GM18526 (cell line): Measurements from ENCODE around the gene CACNG4.

Source experiments
- POLR2A ChIP-seq: IDR thresholded peaks from 3 replicates; pipeline ENCODE4 v1.6.1; 2011; ENCODE audit not compliant: insufficient read length; ENCODE audit errors: extremely low read depth

The CACNG4 gene

GRCh38 chr17:67027031-67027628 lies 62.6 kb downstream of the CACNG4 start:
- no peak for TF ChIP-seq POLR2A

- no peak for TF ChIP-seq POLR2A
Observed at GRCh38 chr17:67030641-67031040, 66.1 kb downstream of the CACNG4 start.

- TF ChIP-seq POLR2A, result no peak
Observed at GRCh38 chr17:67032382-67032781, 67.9 kb downstream of the CACNG4 start.

- TF ChIP-seq POLR2A, result no peak
Observed at GRCh38 chr17:67032985-67033384, 68.5 kb downstream of the CACNG4 start.

GRCh38 chr17:67033613-67034012 lies 69.1 kb downstream of the CACNG4 start:
- no peak for TF ChIP-seq POLR2A

- TF ChIP-seq POLR2A, result no peak
Observed at GRCh38 chr17:67035131-67036083, 70.9 kb downstream of the CACNG4 start.

- no peak for TF ChIP-seq POLR2A
Observed at GRCh38 chr17:67038861-67039365, 74.4 kb downstream of the CACNG4 start.

- TF ChIP-seq POLR2A, result no peak
Observed at GRCh38 chr17:67040652-67041051, 76.1 kb downstream of the CACNG4 start.

- TF ChIP-seq POLR2A, result no peak
Observed at GRCh38 chr17:67041531-67041930, 77.0 kb downstream of the CACNG4 start.

- TF ChIP-seq POLR2A, result no peak
Observed at GRCh38 chr17:67041941-67042899, 77.7 kb downstream of the CACNG4 start.

GRCh38 chr17:67043283-67043682 lies 78.8 kb downstream of the CACNG4 start:
- no peak for TF ChIP-seq POLR2A

GRCh38 chr17:67044016-67044772 lies 79.7 kb downstream of the CACNG4 start, which contains the start of gene CACNG1:
Gene CACNG1 (plus strand): TSS chr17:67044554. CDS start chr17:67044661, 107 bp downstream.
- TF ChIP-seq POLR2A, result no peak

- no peak for TF ChIP-seq POLR2A
Observed at GRCh38 chr17:67044940-67045339, 80.4 kb downstream of the CACNG4 start.

- TF ChIP-seq POLR2A, result no peak
Observed at GRCh38 chr17:67046398-67046797, 81.9 kb downstream of the CACNG4 start.

GRCh38 chr17:67047382-67047781 lies 82.9 kb downstream of the CACNG4 start:
- no peak for TF ChIP-seq POLR2A
